Measurements from ENCODE around the gene ANKS3.

DNA sequence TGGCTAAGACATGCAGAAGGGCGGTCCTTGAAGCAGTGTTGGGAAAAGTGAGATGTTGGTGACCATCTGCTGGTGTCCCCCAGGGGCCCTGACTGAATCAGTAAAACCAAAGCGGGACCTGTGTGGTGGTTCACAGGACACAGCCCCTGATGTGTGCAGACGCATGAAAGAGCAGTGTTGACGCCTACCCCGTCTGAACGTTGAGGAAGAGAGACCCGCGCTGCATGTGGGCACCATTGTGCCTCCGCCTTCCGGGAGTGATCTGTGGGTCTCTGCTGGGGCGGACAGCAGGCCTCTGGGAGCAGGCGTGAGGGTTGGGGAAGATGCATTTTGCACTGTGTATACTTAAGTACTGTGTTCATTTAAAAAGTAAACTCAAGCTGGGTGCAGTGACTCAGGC, 77.8 kb downstream of the ANKS3 start:
- TF ChIP-seq POLR2A (IDR thresholded peaks at IDR 0.05), result no peak
- TF ChIP-seq, protein P1, sequence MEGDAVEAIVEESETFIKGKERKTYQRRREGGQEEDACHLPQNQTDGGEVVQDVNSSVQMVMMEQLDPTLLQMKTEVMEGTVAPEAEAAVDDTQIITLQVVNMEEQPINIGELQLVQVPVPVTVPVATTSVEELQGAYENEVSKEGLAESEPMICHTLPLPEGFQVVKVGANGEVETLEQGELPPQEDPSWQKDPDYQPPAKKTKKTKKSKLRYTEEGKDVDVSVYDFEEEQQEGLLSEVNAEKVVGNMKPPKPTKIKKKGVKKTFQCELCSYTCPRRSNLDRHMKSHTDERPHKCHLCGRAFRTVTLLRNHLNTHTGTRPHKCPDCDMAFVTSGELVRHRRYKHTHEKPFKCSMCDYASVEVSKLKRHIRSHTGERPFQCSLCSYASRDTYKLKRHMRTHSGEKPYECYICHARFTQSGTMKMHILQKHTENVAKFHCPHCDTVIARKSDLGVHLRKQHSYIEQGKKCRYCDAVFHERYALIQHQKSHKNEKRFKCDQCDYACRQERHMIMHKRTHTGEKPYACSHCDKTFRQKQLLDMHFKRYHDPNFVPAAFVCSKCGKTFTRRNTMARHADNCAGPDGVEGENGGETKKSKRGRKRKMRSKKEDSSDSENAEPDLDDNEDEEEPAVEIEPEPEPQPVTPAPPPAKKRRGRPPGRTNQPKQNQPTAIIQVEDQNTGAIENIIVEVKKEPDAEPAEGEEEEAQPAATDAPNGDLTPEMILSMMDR (IDR thresholded peaks at IDR 0.05), result no peak
- TF ChIP-seq EP300 (IDR thresholded peaks at IDR 0.05), result no peak
